AG04450 (cell line): ENCODE measurements around the gene PPP2R2B. TPM values are rescaled to one million over a fixed set of nuclear protein-coding genes. Genes with fewer than 3 reads are reported as not detected.

Experiments
- CTCF ChIA-PET: fragments of 300-600, 350-600 bp; formaldehyde crosslinking; extraction: SDS; loops from one replicate; lab custom pipeline; 2022; ENCODE audit warnings: antibody characterized with exemption, inconsistent platforms; lab: Charles Lee
- POLR2A ChIA-PET: fragments of 350-600 bp; formaldehyde crosslinking; extraction: SDS; loops from one replicate; lab custom pipeline; 2021; ENCODE audit warnings: antibody characterized with exemption, inconsistent platforms; lab: Yijun Ruan, JAX
- DNase-seq: peaks from one replicate; pipeline ENCODE4 v3.0.0-alpha.2; 2011; ENCODE audit warnings: low read depth, low spot score
- H3K27ac ChIP-seq: one replicate; pipeline ENCODE4 v1.5.1; 2012; ENCODE audit warnings: low read depth, low read length, control low read depth
- H3K27me3 ChIP-seq: one replicate; pipeline ENCODE4 v1.6.0; 2012; ENCODE audit warnings: low read length; ENCODE audit not compliant: control insufficient read depth, insufficient read depth
- H3K4me3 ChIP-seq: 2 replicates; pipeline ENCODE4 v1.5.1; 2011; ENCODE audit warnings: mild to moderate bottlenecking, low read depth, low read length, control low read depth
- H3K9me3 ChIP-seq: 2 replicates; pipeline ENCODE4 v1.5.1; 2012; ENCODE audit warnings: low read length; ENCODE audit not compliant: control insufficient read depth, insufficient read depth
- CTCF ChIP-seq: IDR thresholded peaks from 2 replicates; pipeline ENCODE4 v1.5.1; 2011; ENCODE audit warnings: low read depth, low read length, control low read depth, inconsistent platforms
- polyA plus RNA-seq: library from polyadenylated mRNA; depleted of rRNA; stranded (reverse); fragments of >200 nt; gene quantifications from 2 replicates; pipeline ENCODE4 v1.2.3, GENCODE V29; 2011

The PPP2R2B gene
- polyA plus RNA-seq, 1 experiment: not detected

DNA sequence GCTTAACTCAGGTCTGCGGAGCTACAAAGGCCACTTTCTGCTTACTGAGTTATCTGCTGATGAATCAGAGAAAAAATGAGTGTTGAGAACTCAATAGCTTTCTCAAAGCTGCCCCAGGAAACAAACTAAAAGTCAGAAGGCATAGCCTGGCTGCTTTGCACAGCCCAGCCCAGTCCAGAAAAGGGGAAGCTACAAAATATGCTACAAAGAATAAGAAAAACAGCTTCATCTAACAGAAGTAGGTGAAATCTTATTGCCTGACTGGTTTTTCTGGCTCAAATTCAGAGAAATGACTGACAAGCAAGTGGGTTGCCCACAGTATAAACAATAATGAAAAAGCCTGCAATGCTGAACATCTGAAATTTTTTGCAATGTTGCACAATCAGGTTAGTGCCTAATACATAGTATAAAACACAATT lies 156.2 kb downstream of the PPP2R2B start:
- Histone ChIP-seq H3K9me3 (no peaks in the 10 kb centered on the region), H3K4me3 (no peak overlapping the region), H3K27ac (no peak overlapping the region), H3K27me3 (no peaks in the 10 kb centered on the region)
- DNase-seq: no peak
- ChIA-PET CTCF (no interaction called here), POLR2A (no interaction called here)
- TF ChIP-seq CTCF: no peak

GRCh38 chr5:146721073-146721815 lies 157.3 kb downstream of the PPP2R2B start:
- H3K27me3 ChIP-seq: no peaks in the 10 kb centered on the region
- no peak overlapping the region for H3K27ac ChIP-seq
- DNase-seq: no peak
- H3K9me3 ChIP-seq: no peaks in the 10 kb centered on the region
- ChIA-PET CTCF (no interaction called here), POLR2A (no interaction called here)
- no peak overlapping the region for H3K4me3 ChIP-seq
- TF ChIP-seq CTCF: no peak

DNA sequence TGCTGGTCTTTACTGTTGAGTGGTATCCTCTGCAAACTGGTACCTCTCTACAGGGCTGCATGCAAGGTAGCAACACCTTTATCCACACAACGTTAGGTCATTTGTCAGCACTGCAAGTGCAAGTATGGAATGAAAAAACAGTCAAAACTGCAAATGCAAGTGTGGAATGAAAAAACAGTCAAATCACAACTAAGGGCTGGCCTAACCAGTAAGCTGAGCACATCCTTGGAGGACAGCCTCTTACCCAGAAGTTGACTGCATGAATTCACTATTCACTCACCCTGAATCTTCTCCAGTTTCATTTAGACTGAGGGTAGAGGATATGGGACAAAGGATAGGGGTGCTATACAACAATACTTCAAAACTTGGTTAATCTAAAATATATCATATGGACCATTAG lies 158.4 kb downstream of the PPP2R2B start:
- H3K4me3 ChIP-seq: no peak overlapping the region
- ChIA-PET CTCF (no interaction called here), POLR2A (no interaction called here)
- no peak for DNase-seq
- no peaks in the 10 kb centered on the region for H3K27me3 ChIP-seq
- no peaks in the 10 kb centered on the region for H3K9me3 ChIP-seq
- no peak for TF ChIP-seq CTCF
- H3K27ac ChIP-seq: no peak overlapping the region

GRCh38 chr5:146719179-146719578 lies 159.4 kb downstream of the PPP2R2B start:
- no peak overlapping the region for H3K4me3 ChIP-seq
- ChIA-PET POLR2A (no interaction called here), CTCF (no interaction called here)

More at GRCh38 chr5:146719179-146719578, 159.4 kb downstream of the PPP2R2B start:
- Histone ChIP-seq H3K27me3 (no peaks in the 10 kb centered on the region), H3K27ac (no peak overlapping the region), H3K9me3 (no peaks in the 10 kb centered on the region)
- no peak for DNase-seq
- no peak for TF ChIP-seq CTCF
